ENCODE measurements around the gene TPBG. TPM values are rescaled to one million over a fixed set of nuclear protein-coding genes. Genes with fewer than 3 reads are reported as not detected.

TPBG gene
- total RNA-seq, 1 experiment from 2014 or later: 42.5 TPM

GRCh38 chr6:82396964-82397751 lies 33.5 kb downstream of the TPBG start:
- Histone ChIP-seq H3K36me3 (ENCODE audit: low read depth) (no peaks in the 10 kb centered on the region), H3K4me3 (peak overlapping the region; percentile 35; the same call in 1 of the 2 replicates), H3K79me2 (ENCODE audit: low read depth) (no peaks in the 10 kb centered on the region), H3K9me2 (ENCODE audit: insufficient read depth) (no peaks in the 10 kb centered on the region), H2AFZ (no peak overlapping the region), H4K20me1 (ENCODE audit: insufficient read depth) (no peaks in the 10 kb centered on the region), H3F3A (ENCODE audit: insufficient read depth, low read depth) (peaks cover 30% of the 10 kb centered on the region), H3K27me3 (ENCODE audit: insufficient read depth, low read depth) (no peaks in the 10 kb centered on the region), H3K4me1 (replicated peaks; ENCODE audit: insufficient read depth) (peaks cover 37% of the 10 kb centered on the region), H3K4me2 (peak overlapping the region; percentile 63), H3K9me3 (ENCODE audit: insufficient read depth, low read depth) (no peaks in the 10 kb centered on the region; the same call in 1 of the 2 replicates), H3K27ac (peak overlapping the region; percentile 98)
- TF ChIP-seq EZH2 (IDR thresholded peaks at IDR 0.05; ENCODE audit: low read depth) (no peak), CTCF (conservative IDR thresholded peaks at IDR 0.05) (no peak)
- POLR2A ChIA-PET (ENCODE audit: unreplicated experiment): interaction anchor here (0.6 kb wide), 2 partner anchors 19 to 650 kb away, joined by 3 read pairs; no protein-coding TSS in a partner anchor
- no TSS peak for BruUV-seq (replicated peaks)
- CTCF ChIA-PET: no interaction called here
- intact Hi-C loops (cut with micrococcal nuclease; ENCODE audit: unreplicated experiment): loop anchor here (5.0 to 10.0 kb wide), 2 partner anchors 35 to 648 kb away; partner anchors contain the start of gene TPBG
- peak; percentile 54 to 93 for DNase-seq

- CTCF ChIA-PET: no interaction called here
- peak overlapping the region; percentile 35; the same call in 1 of the 2 replicates for H3K4me3 ChIP-seq
- peak in 1 of 2 experiments; percentile 82 for DNase-seq
- peaks cover 37% of the 10 kb centered on the region for H3K4me1 ChIP-seq (replicated peaks; ENCODE audit: insufficient read depth)
- no peak overlapping the region for H2AFZ ChIP-seq
- H3K36me3 ChIP-seq (ENCODE audit: low read depth): no peaks in the 10 kb centered on the region
- H4K20me1 ChIP-seq (ENCODE audit: insufficient read depth): no peaks in the 10 kb centered on the region
- TF ChIP-seq CTCF (conservative IDR thresholded peaks at IDR 0.05): no peak
- no peak for TF ChIP-seq EZH2 (IDR thresholded peaks at IDR 0.05; ENCODE audit: low read depth)
- no TSS peak for BruUV-seq (replicated peaks)
- H3K79me2 ChIP-seq (ENCODE audit: low read depth): no peaks in the 10 kb centered on the region
- peak overlapping the region; percentile 98 for H3K27ac ChIP-seq
- no peaks in the 10 kb centered on the region; the same call in 1 of the 2 replicates for H3K9me3 ChIP-seq (ENCODE audit: insufficient read depth, low read depth)
- POLR2A ChIA-PET (ENCODE audit: unreplicated experiment): interaction anchor here (0.6 to 0.7 kb wide), 2 partner anchors 127 to 464 kb away, joined by 3 to 4 read pairs; no protein-coding TSS in a partner anchor
- intact Hi-C loops (cut with micrococcal nuclease; ENCODE audit: unreplicated experiment): loop anchor here (5.0 to 10.0 kb wide), 2 partner anchors 36 to 647 kb away; partner anchors contain the start of gene TPBG
- H3K27me3 ChIP-seq (ENCODE audit: insufficient read depth, low read depth): no peaks in the 10 kb centered on the region
- H3K4me2 ChIP-seq: peak overlapping the region; percentile 63
- H3K9me2 ChIP-seq (ENCODE audit: insufficient read depth): no peaks in the 10 kb centered on the region
- peaks cover 30% of the 10 kb centered on the region for H3F3A ChIP-seq (ENCODE audit: insufficient read depth, low read depth)
These were observed 34.5 kb downstream of the TPBG start for GRCh38 chr6:82397962-82398692.

GRCh38 chr6:82408952-82409431 lies 45.4 kb downstream of the TPBG start:
- CTCF ChIA-PET: no interaction called here
- peak overlapping the region; percentile 96 for H3K27ac ChIP-seq

More at GRCh38 chr6:82408952-82409431, 45.4 kb downstream of the TPBG start:
- Histone ChIP-seq H4K20me1 (ENCODE audit: insufficient read depth) (no peaks in the 10 kb centered on the region), H3K4me1 (replicated peaks; ENCODE audit: insufficient read depth) (peaks cover 27% of the 10 kb centered on the region), H3K9me2 (ENCODE audit: insufficient read depth) (no peaks in the 10 kb centered on the region), H3F3A (ENCODE audit: insufficient read depth, low read depth) (peaks cover 19% of the 10 kb centered on the region; the same call in 1 of the 2 replicates), H3K9me3 (ENCODE audit: insufficient read depth, low read depth) (no peaks in the 10 kb centered on the region), H3K4me3 (no peak overlapping the region), H3K36me3 (ENCODE audit: low read depth) (peaks cover 4% of the 10 kb centered on the region; the same call in 1 of the 2 replicates), H2AFZ (no peak overlapping the region), H3K79me2 (ENCODE audit: low read depth) (no peaks in the 10 kb centered on the region), H3K27me3 (ENCODE audit: insufficient read depth, low read depth) (no peaks in the 10 kb centered on the region), H3K4me2 (0 out of 2 replicates have a peak overlapping the region, but pooled peaks have one; percentile 27)
- TF ChIP-seq EZH2 (IDR thresholded peaks at IDR 0.05; ENCODE audit: low read depth): no peak
- no peak for TF ChIP-seq CTCF (conservative IDR thresholded peaks at IDR 0.05)
- POLR2A ChIA-PET (ENCODE audit: unreplicated experiment): no interaction called here
- no TSS peak for BruUV-seq (replicated peaks)
- intact Hi-C loops (cut with micrococcal nuclease; ENCODE audit: unreplicated experiment): no loop called here
- DNase-seq: peak in 1 of 2 experiments; percentile 82

All from PC-9 (cell line).